Keratinocyte (primary cell): ENCODE results near the gene GNG5. TPM values are rescaled to one million over a fixed set of nuclear protein-coding genes. Genes with fewer than 3 reads are reported as not detected.
"Not testable (repeated sequence)": the region's sequence is repeated elsewhere in the genome, so short reads cannot be mapped to it uniquely, and the experiment has no call there.

Source experiments
- DNase-seq: peaks from one replicate; pipeline ENCODE4 v3.0.0-alpha.2; 2011; ENCODE audit warnings: low read depth, missing footprints, low spot score
- FAIRE-seq: peaks from 2 replicates; lab custom pipeline; 2011; peaks lifted over from hg19 to GRCh38; lab: Jason Lieb, UNC
- H2AFZ ChIP-seq: 2 replicates; pipeline ENCODE4 v1.6.0; 2012; ENCODE audit warnings: low read length, control low read depth, inconsistent platforms; ENCODE audit not compliant: control insufficient read depth
- H3K27ac ChIP-seq: 2 replicates; pipeline ENCODE4 v1.5.1; 2011; ENCODE audit warnings: low read length; ENCODE audit not compliant: control insufficient read depth, insufficient read depth
- H3K27me3 ChIP-seq: 3 replicates; pipeline ENCODE4 v1.6.0; 2011; ENCODE audit warnings: low read length; ENCODE audit not compliant: control insufficient read depth, insufficient read depth; ENCODE audit errors: extremely low read depth
- H3K36me3 ChIP-seq, 2 experiments: 2 replicates in 1 of 2; 3 replicates in 1 of 2; pipeline ENCODE4 v1.5.1; 2011; ENCODE audit warnings: low read length in 2 of 2, mild to moderate bottlenecking in 1 of 2; ENCODE audit not compliant: control insufficient read depth in 2 of 2, insufficient read depth in 2 of 2; ENCODE audit errors: extremely low read depth in 1 of 2
- H3K4me1 ChIP-seq: 3 replicates; pipeline ENCODE4 v1.5.1; 2011; ENCODE audit warnings: low read length; ENCODE audit not compliant: control insufficient read depth, insufficient read depth; ENCODE audit errors: extremely low read depth
- H3K4me2 ChIP-seq: 3 replicates; pipeline ENCODE4 v1.6.0; 2011; ENCODE audit warnings: low read depth, low read length; ENCODE audit not compliant: control insufficient read depth, insufficient read depth; ENCODE audit errors: extremely low read depth
- H3K4me3 ChIP-seq, 3 experiments: fragments of 200-600 bp in 1 of 3; sonication (generic) in 1 of 3; 2 replicates in 2 of 3; 3 replicates in 1 of 3; pipeline ENCODE4 v1.5.1; 2011 to 2016; ENCODE audit warnings: low read length in 3 of 3, mild to moderate bottlenecking in 3 of 3, control low read depth in 2 of 3, inconsistent platforms in 1 of 3, low read depth in 1 of 3, mixed read lengths in 1 of 3, mixed run types in 1 of 3, moderate library complexity in 1 of 3; ENCODE audit not compliant: control insufficient read depth in 2 of 3, insufficient read depth in 2 of 3; ENCODE audit errors: extremely low read depth in 1 of 3
- H3K79me2 ChIP-seq: 2 replicates; pipeline ENCODE4 v1.6.0; 2012; ENCODE audit warnings: low read length; ENCODE audit not compliant: control insufficient read depth, insufficient read depth
- H3K9ac ChIP-seq: 3 replicates; pipeline ENCODE4 v1.6.0; 2011; ENCODE audit warnings: low read length; ENCODE audit not compliant: control insufficient read depth, insufficient read depth; ENCODE audit errors: extremely low read depth
- H3K9me1 ChIP-seq: 3 replicates; pipeline ENCODE4 v1.6.0; 2011; ENCODE audit warnings: low read length; ENCODE audit not compliant: control insufficient read depth, insufficient read depth; ENCODE audit errors: extremely low read depth
- H3K9me3 ChIP-seq: 2 replicates; pipeline ENCODE4 v1.5.1; 2012; ENCODE audit warnings: low read depth, low read length; ENCODE audit not compliant: control insufficient read depth
- H4K20me1 ChIP-seq: 3 replicates; pipeline ENCODE4 v1.6.0; 2011; ENCODE audit warnings: low read length; ENCODE audit not compliant: control insufficient read depth, insufficient read depth; ENCODE audit errors: extremely low read depth
- EZH2 ChIP-seq: IDR thresholded peaks from one replicate; pipeline ENCODE4 v1.6.1; 2012; ENCODE audit warnings: inconsistent platforms, mild to moderate bottlenecking, low read length, moderate library complexity
- dilution Hi-C: fragments of 300-500 bp; cut with MboI; formaldehyde crosslinking; loops from one replicate; pipeline ENCODE4 v1.7.0; 2020; ENCODE audit warnings: low sequenced_read_pairs; ENCODE audit not compliant: extremely low pct_ligation_motif_present
- polyA plus RNA-seq, 5 experiments: library from polyadenylated mRNA; depleted of rRNA in 3 of 5; stranded (reverse) in 3 of 5; stranded (forward) in 1 of 5; unstranded in 1 of 5; fragments of >200 nt; gene quantifications; 1 replicate in 1 of 5; 2 replicates in 3 of 5; 3 replicates in 1 of 5; pipeline versions ENCODE4 v1.2.1 to v1.2.3, GENCODE V29; 2011 to 2012; ENCODE audit warnings: missing spikeins in 2 of 5, low read depth in 1 of 5, low replicate concordance in 1 of 5
- TF ChIP-seq, protein P1 (sequence below), 3 experiments: IDR thresholded peaks in 1 of 3; conservative IDR thresholded peaks in 1 of 3; optimal IDR thresholded peaks in 1 of 3; 2 replicates in 2 of 3; 3 replicates in 1 of 3; pipeline versions ENCODE3 to v1.5.1; 2011; ENCODE audit warnings: low read length in 3 of 3, mild to moderate bottlenecking in 3 of 3, moderate library complexity in 2 of 3, control low read depth in 1 of 3, inconsistent platforms in 1 of 3; ENCODE audit not compliant: insufficient read depth in 2 of 3; ENCODE audit errors: extremely low read depth in 1 of 3

Gene GNG5
- polyA plus RNA-seq, 1 donor (not counting 4 experiments of a cell fraction or from before 2014, with no cell fraction given), result 167 TPM

DNA sequence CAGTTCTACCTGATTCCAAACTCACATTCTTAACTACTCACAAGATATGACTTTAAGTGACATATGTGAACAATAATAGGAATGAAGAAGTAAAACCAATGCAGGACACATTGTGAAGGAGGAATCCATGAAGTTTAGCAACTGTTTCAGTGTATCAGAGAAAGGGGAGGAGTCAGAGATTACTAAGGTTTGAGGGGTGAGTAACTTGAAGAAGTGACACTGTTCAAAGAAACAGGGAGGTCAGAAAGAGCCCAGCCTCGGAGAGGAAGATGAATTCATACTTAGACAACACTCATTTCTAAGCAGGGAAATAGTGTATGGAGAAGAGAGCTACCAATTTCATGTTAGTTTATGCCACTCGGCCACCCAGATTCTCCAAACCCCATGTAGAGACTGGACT lies 55.5 kb downstream of the GNG5 start:
- no peak overlapping the region for H3K4me3 ChIP-seq
- dilution Hi-C loops, result no loop called here
- H3K27me3 ChIP-seq, result no peaks in the 10 kb centered on the region
- H3K4me1 ChIP-seq, result no peaks in the 10 kb centered on the region
- no peak overlapping the region for H3K4me2 ChIP-seq
- no peaks in the 10 kb centered on the region for H3K79me2 ChIP-seq
- TF ChIP-seq, protein P1, sequence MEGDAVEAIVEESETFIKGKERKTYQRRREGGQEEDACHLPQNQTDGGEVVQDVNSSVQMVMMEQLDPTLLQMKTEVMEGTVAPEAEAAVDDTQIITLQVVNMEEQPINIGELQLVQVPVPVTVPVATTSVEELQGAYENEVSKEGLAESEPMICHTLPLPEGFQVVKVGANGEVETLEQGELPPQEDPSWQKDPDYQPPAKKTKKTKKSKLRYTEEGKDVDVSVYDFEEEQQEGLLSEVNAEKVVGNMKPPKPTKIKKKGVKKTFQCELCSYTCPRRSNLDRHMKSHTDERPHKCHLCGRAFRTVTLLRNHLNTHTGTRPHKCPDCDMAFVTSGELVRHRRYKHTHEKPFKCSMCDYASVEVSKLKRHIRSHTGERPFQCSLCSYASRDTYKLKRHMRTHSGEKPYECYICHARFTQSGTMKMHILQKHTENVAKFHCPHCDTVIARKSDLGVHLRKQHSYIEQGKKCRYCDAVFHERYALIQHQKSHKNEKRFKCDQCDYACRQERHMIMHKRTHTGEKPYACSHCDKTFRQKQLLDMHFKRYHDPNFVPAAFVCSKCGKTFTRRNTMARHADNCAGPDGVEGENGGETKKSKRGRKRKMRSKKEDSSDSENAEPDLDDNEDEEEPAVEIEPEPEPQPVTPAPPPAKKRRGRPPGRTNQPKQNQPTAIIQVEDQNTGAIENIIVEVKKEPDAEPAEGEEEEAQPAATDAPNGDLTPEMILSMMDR (optimal IDR thresholded peaks at IDR 0.05 in 1 of 3, IDR thresholded peaks at IDR 0.05 in 1 of 3, conservative IDR thresholded peaks at IDR 0.05 in 1 of 3; ENCODE audit: extremely low read depth in 1 of 3, insufficient read depth in 2 of 3, low read length in 3 of 3), result no peak
- no peak for TF ChIP-seq EZH2
- FAIRE-seq (no peak), DNase-seq (no peak)
- H4K20me1 ChIP-seq, result no peaks in the 10 kb centered on the region
- H3K9me3 ChIP-seq, result no peaks in the 10 kb centered on the region
- H3K27ac ChIP-seq, result no peak overlapping the region
- H3K9ac ChIP-seq, result no peak overlapping the region
- no peak overlapping the region for H2AFZ ChIP-seq
- H3K36me3 ChIP-seq, result no peaks in the 10 kb centered on the region
- no peaks in the 10 kb centered on the region for H3K9me1 ChIP-seq

DNA sequence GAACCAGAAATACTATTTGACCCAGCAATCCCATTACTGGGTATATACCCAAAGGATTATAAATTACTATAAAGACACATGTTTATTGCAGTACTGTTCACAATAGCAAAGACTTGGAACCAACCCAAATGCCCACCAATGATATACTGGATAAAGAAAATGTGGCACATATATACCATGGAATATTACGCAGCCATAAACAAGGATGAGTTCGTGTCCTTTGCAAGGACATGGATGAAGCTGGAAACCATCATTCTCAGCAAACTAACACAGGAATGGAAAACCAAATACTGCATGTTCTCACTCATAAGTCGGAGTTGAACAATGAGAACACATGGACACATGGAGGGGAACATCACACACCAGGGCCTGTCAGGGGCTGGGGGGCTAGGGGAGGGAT lies 57.7 kb downstream of the GNG5 start:
- not testable (repeated sequence) for FAIRE-seq

More for the DNA sequence above, 57.7 kb downstream of the GNG5 start:
- H3K36me3 ChIP-seq, H2AFZ ChIP-seq, H3K4me2 ChIP-seq, H3K9ac ChIP-seq, H4K20me1 ChIP-seq, H3K79me2 ChIP-seq, H3K9me1 ChIP-seq, H3K4me3 ChIP-seq, H3K4me1 ChIP-seq, dilution Hi-C loops, H3K9me3 ChIP-seq, DNase-seq, H3K27me3 ChIP-seq, H3K27ac ChIP-seq: not testable (repeated sequence)

Other genes with a start within 250 kb of the GNG5 start
- gene SAMD13, start 204.9 kb downstream of the GNG5 start, polyA plus RNA-seq, result 0.32 to 0.75 TPM (median 0.48 TPM) in 3 replicates
- not detected in 3 replicates for gene DNASE2B, start 108.1 kb downstream of the GNG5 start, polyA plus RNA-seq
- gene RPF1, start 27.3 kb downstream of the GNG5 start, polyA plus RNA-seq, result 31.7 to 57.8 TPM (median 34.0 TPM) in 3 replicates
- gene SPATA1, start 195 bp downstream of the GNG5 start, polyA plus RNA-seq, result 0.21 to 0.45 TPM (median 0.25 TPM) in 3 replicates
- 11.7 to 16.7 TPM (median 13.7 TPM) in 3 replicates for gene CTBS, start 67.9 kb upstream of the GNG5 start, polyA plus RNA-seq
- 5.1 to 13.0 TPM (median 7.2 TPM) in 3 replicates for gene SSX2IP, start 183.9 kb upstream of the GNG5 start, polyA plus RNA-seq